ENCODE results near the gene MAPK1.
"Not testable (repeated sequence)": the region's sequence is repeated elsewhere in the genome, so short reads cannot be mapped to it uniquely, and the experiment has no call there.

- not testable (repeated sequence) for TF ChIP-seq CTCF (conservative IDR thresholded peaks at IDR 0.05); ZFX (IDR thresholded peaks at IDR 0.05)
These were observed 28.8 kb upstream of the MAPK1 start for GRCh38 chr22:21896275-21896674.
